Nephron progenitor cell (in vitro differentiated cells): Measurements from ENCODE around the gene ZCCHC18.
"Not testable (repeated sequence)": the region's sequence is repeated elsewhere in the genome, so short reads cannot be mapped to it uniquely, and the experiment has no call there.

Experiments used
- DNase-seq: peaks from one replicate; pipeline ENCODE4 v3.0.0; 2021
- H3K27ac Mint-ChIP-seq: 2 replicates; pipeline ENCODE4 v1.8.0; 2021; ENCODE audit warnings: mild to moderate bottlenecking, moderate library complexity, mixed read lengths
- H3K27me3 Mint-ChIP-seq: 2 replicates; pipeline ENCODE4 v1.8.0; 2021; ENCODE audit warnings: mild to moderate bottlenecking, low read depth, mixed read lengths; ENCODE audit not compliant: poor library complexity
- H3K36me3 Mint-ChIP-seq: 2 replicates; pipeline ENCODE4 v1.8.0; 2021; ENCODE audit warnings: low read depth, mixed read lengths
- H3K4me1 Mint-ChIP-seq: 2 replicates; pipeline ENCODE4 v1.8.0; 2021; ENCODE audit warnings: mixed read lengths
- H3K4me3 Mint-ChIP-seq: 2 replicates; pipeline ENCODE4 v1.8.0; 2021; ENCODE audit warnings: mild to moderate bottlenecking, moderate library complexity, mixed read lengths
- H3K9me3 Mint-ChIP-seq: 2 replicates; pipeline ENCODE4 v1.8.0; 2021; ENCODE audit warnings: mild to moderate bottlenecking, moderate library complexity, mixed read lengths
- CTCF ChIP-seq: fragments of 200-600 bp; sonication (generic); IDR thresholded peaks from 2 replicates; pipeline ENCODE4 v1.5.0; 2021; ENCODE audit warnings: antibody characterized with exemption

ZCCHC18 gene

GRCh38 chrX:104108955-104109354, 3.4 kb upstream of the ZCCHC18 start:
- no peak overlapping the region for H3K27ac Mint-ChIP-seq
- peaks cover 13% of the 10 kb centered on the region for H3K4me1 Mint-ChIP-seq
- no peaks in the 10 kb centered on the region for H3K36me3 Mint-ChIP-seq
- peaks cover 17% of the 10 kb centered on the region for H3K9me3 Mint-ChIP-seq
- H3K4me3 Mint-ChIP-seq = no peak overlapping the region
- H3K27me3 Mint-ChIP-seq = peaks cover 4% of the 10 kb centered on the region
- DNase-seq = no peak
- no peak for TF ChIP-seq CTCF

GRCh38 chrX:104110491-104111240, 1.7 kb upstream of the ZCCHC18 start:
- Mint-ChIP-seq H3K9me3 (peaks cover 26% of the 10 kb centered on the region), H3K4me1 (peaks cover 26% of the 10 kb centered on the region)
- H3K27ac Mint-ChIP-seq, H3K36me3 Mint-ChIP-seq, H3K27me3 Mint-ChIP-seq, DNase-seq, H3K4me3 Mint-ChIP-seq: not testable (repeated sequence)

GRCh38 chrX:104113222-104113965, 1.1 kb downstream of the ZCCHC18 start:
- peaks cover 6% of the 10 kb centered on the region for H3K27me3 Mint-ChIP-seq
- peak overlapping the region; percentile 85 for H3K27ac Mint-ChIP-seq
- peak overlapping the region; percentile 90 for H3K4me3 Mint-ChIP-seq
- peak; percentile 60 for DNase-seq
- H3K36me3 Mint-ChIP-seq = no peaks in the 10 kb centered on the region
- peak; percentile 33 for TF ChIP-seq CTCF
- peaks cover 26% of the 10 kb centered on the region for H3K4me1 Mint-ChIP-seq
- H3K9me3 Mint-ChIP-seq = peaks cover 38% of the 10 kb centered on the region

GRCh38 chrX:104117759-104118158, 5.4 kb downstream of the ZCCHC18 start:
- peaks cover 27% of the 10 kb centered on the region for H3K9me3 Mint-ChIP-seq
- H3K36me3 Mint-ChIP-seq = no peaks in the 10 kb centered on the region
- H3K27ac Mint-ChIP-seq = no peak overlapping the region
- H3K4me1 Mint-ChIP-seq = peaks cover 20% of the 10 kb centered on the region
- no peak for TF ChIP-seq CTCF
- no peak overlapping the region for H3K4me3 Mint-ChIP-seq
- peaks cover 2% of the 10 kb centered on the region for H3K27me3 Mint-ChIP-seq
- DNase-seq = no peak

GRCh38 chrX:104118765-104119164, 6.4 kb downstream of the ZCCHC18 start:
- no peak for TF ChIP-seq CTCF
- no peak overlapping the region for H3K4me3 Mint-ChIP-seq

GRCh38 chrX:104122829-104123228, 10.5 kb downstream of the ZCCHC18 start:
- peaks cover 24% of the 10 kb centered on the region for H3K9me3 Mint-ChIP-seq
- H3K36me3 Mint-ChIP-seq = no peaks in the 10 kb centered on the region
- no peaks in the 10 kb centered on the region for H3K4me1 Mint-ChIP-seq
- no peak overlapping the region for H3K27ac Mint-ChIP-seq
- H3K27me3 Mint-ChIP-seq = no peaks in the 10 kb centered on the region
- TF ChIP-seq CTCF = no peak
- H3K4me3 Mint-ChIP-seq = no peak overlapping the region
- no peak for DNase-seq

More at GRCh38 chrX:104118765-104119164, 6.4 kb downstream of the ZCCHC18 start:
- Mint-ChIP-seq H3K27me3 (peaks cover 2% of the 10 kb centered on the region), H3K36me3 (no peaks in the 10 kb centered on the region), H3K4me1 (peaks cover 14% of the 10 kb centered on the region), H3K9me3 (peaks cover 27% of the 10 kb centered on the region), H3K27ac (no peak overlapping the region)
- no peak for DNase-seq
